Right atrium auricular region (tissue), 2 donors: Measurements from ENCODE around the gene DSTN. TPM values are rescaled to one million over a fixed set of nuclear protein-coding genes. Genes with fewer than 3 reads are reported as not detected.

Experiments
- DNase-seq: peaks from one replicate; pipeline ENCODE4 v3.0.0-alpha.2; 2019; ENCODE audit warnings: low spot score
- H3K27ac ChIP-seq, 2 donors: fragments of 200-600 bp; sonication (generic); 1 replicate in 1 of 2; 2 replicates in 1 of 2; pipeline ENCODE4 v1.5.1; 2016 to 2019
- H3K27me3 ChIP-seq, 2 donors: fragments of 200-600 bp; sonication (generic); one replicate each; pipeline versions ENCODE4 v1.5.1 to v1.6.0; 2017 to 2019
- H3K36me3 ChIP-seq: fragments of 200-600 bp; sonication (generic); one replicate; pipeline ENCODE4 v1.5.1; 2016
- H3K4me1 ChIP-seq, 2 donors: fragments of 200-600 bp; sonication (generic); one replicate each; pipeline versions ENCODE4 v1.5.1 to v1.6.0; 2017 to 2019
- H3K4me3 ChIP-seq, 2 donors: fragments of 200-600 bp; sonication (generic); 1 replicate in 1 of 2; 2 replicates in 1 of 2; pipeline ENCODE4 v1.5.1; 2017 to 2019; ENCODE audit warnings: mild to moderate bottlenecking in 1 of 2, moderate library complexity in 1 of 2
- H3K9me3 ChIP-seq, 2 donors: fragments of 200-600 bp; sonication (generic); one replicate each; pipeline ENCODE4 v1.5.1; 2019
- CTCF ChIP-seq, 2 donors: fragments of 200-600 bp; sonication (generic); IDR thresholded peaks; one replicate each; pipeline ENCODE4 v1.5.1; 2019; ENCODE audit warnings: antibody characterized with exemption in 2 of 2
- total RNA-seq, 2 donors: library from RNA; depleted of rRNA; stranded (reverse); fragments of >200 nt; gene quantifications; one replicate each; pipeline ENCODE4 v1.1.0, GENCODE V29; 2016

DSTN gene
- total RNA-seq, 2 donors from 2014 or later: 585 to 760 TPM

- no peaks in the 10 kb centered on the region for H3K9me3 ChIP-seq
- H3K27ac ChIP-seq: peak overlapping the region in 1 of 2 donors; percentile 99
- H3K4me3 ChIP-seq: no peak overlapping the region
- peaks cover 0 to 56% of the 10 kb centered on the region in 2 donors for H3K4me1 ChIP-seq
- peaks cover 12% of the 10 kb centered on the region for H3K36me3 ChIP-seq
- TF ChIP-seq CTCF (IDR thresholded peaks at IDR 0.05): no peak
- H3K27me3 ChIP-seq: no peaks in the 10 kb centered on the region
- no peak for DNase-seq
Observed at GRCh38 chr20:17573463-17573862, 3.6 kb downstream of the DSTN start.

- peaks cover 0 to 74% of the 10 kb centered on the region in 2 donors for H3K4me1 ChIP-seq
- DNase-seq: no peak
- H3K36me3 ChIP-seq: peaks cover 12% of the 10 kb centered on the region
- no peak overlapping the region for H3K4me3 ChIP-seq
- no peak for TF ChIP-seq CTCF (IDR thresholded peaks at IDR 0.05)
- no peaks in the 10 kb centered on the region for H3K9me3 ChIP-seq
- no peak overlapping the region for H3K27ac ChIP-seq
- no peaks in the 10 kb centered on the region for H3K27me3 ChIP-seq
Observed at GRCh38 chr20:17576215-17576614, 6.3 kb downstream of the DSTN start.

GRCh38 chr20:17579369-17580039, 9.6 kb downstream of the DSTN start:
- H3K9me3 ChIP-seq: no peaks in the 10 kb centered on the region
- DNase-seq: no peak
- TF ChIP-seq CTCF (IDR thresholded peaks at IDR 0.05): no peak
- no peak overlapping the region for H3K4me3 ChIP-seq
- no peaks in the 10 kb centered on the region for H3K27me3 ChIP-seq
- H3K36me3 ChIP-seq: peaks cover 9% of the 10 kb centered on the region
- no peak overlapping the region for H3K27ac ChIP-seq
- peaks cover 0 to 53% of the 10 kb centered on the region in 2 donors for H3K4me1 ChIP-seq

GRCh38 chr20:17580895-17581294, 11.0 kb downstream of the DSTN start:
- H3K36me3 ChIP-seq: peaks cover 9% of the 10 kb centered on the region
- no peaks in the 10 kb centered on the region for H3K27me3 ChIP-seq
- H3K4me3 ChIP-seq: no peak overlapping the region
- H3K27ac ChIP-seq: peak overlapping the region in 1 of 2 donors; percentile 2
- no peaks in the 10 kb centered on the region for H3K9me3 ChIP-seq
- H3K4me1 ChIP-seq: peaks cover 0 to 56% of the 10 kb centered on the region in 2 donors
- DNase-seq: no peak
- no peak for TF ChIP-seq CTCF (IDR thresholded peaks at IDR 0.05)

GRCh38 chr20:17583126-17583525, 13.3 kb downstream of the DSTN start:
- peaks cover 0 to 62% of the 10 kb centered on the region in 2 donors for H3K4me1 ChIP-seq
- no peak for TF ChIP-seq CTCF (IDR thresholded peaks at IDR 0.05)
- H3K36me3 ChIP-seq: no peaks in the 10 kb centered on the region
- no peak for DNase-seq
- no peaks in the 10 kb centered on the region for H3K9me3 ChIP-seq
- H3K27me3 ChIP-seq: no peaks in the 10 kb centered on the region
- no peak overlapping the region for H3K27ac ChIP-seq
- no peak overlapping the region for H3K4me3 ChIP-seq

GRCh38 chr20:17584689-17585088, 14.8 kb downstream of the DSTN start:
- Histone ChIP-seq H3K4me1 (peaks cover 0 to 64% of the 10 kb centered on the region in 2 donors), H3K4me3 (no peak overlapping the region), H3K9me3 (no peaks in the 10 kb centered on the region), H3K27ac (no peak overlapping the region), H3K27me3 (no peaks in the 10 kb centered on the region), H3K36me3 (no peaks in the 10 kb centered on the region)
- no peak for TF ChIP-seq CTCF (IDR thresholded peaks at IDR 0.05)
- no peak for DNase-seq
